Measurements from ENCODE around the gene MAST2.
"Not testable (repeated sequence)": the region's sequence is repeated elsewhere in the genome, so short reads cannot be mapped to it uniquely, and the experiment has no call there.

The MAST2 gene

DNA sequence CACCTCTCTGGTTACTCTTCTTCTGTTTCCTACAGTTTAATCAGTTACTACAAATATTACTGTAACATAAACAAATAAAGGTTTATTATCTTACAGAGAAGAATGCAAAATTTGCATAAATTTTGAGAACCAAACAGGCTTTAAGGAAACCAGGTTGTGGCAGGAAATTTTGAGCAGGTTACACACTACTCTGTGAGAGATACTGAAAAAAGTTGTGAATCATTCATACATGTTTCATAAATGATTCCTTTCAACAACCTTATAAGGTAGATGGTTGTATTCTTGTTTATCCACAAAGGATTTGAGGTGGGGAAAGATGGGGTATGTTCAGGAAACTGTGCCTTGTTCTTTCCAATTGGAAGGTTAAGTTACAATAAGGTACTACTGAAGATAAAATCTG, 58.6 kb downstream of the MAST2 start:
- no peak for DNase-seq

DNA sequence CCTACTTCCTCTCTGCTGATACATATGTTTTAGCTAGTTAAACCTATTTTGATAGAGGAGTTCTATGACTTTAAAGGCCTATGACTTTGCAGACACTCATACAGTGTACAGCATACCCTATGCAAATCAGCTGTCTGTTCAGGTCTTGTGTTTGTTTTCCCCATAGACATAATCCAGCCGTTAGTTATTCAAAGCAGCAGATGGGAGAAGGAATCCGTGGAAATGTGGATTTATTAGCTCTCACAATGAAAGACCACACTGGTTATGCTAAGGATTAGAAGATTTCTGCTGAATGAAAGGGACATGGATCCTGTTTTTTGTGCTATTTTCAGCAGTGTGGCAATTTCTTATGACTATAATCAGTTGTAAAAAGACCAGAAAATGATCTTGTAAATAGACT, 59.8 kb downstream of the MAST2 start:
- DNase-seq: no peak

DNA sequence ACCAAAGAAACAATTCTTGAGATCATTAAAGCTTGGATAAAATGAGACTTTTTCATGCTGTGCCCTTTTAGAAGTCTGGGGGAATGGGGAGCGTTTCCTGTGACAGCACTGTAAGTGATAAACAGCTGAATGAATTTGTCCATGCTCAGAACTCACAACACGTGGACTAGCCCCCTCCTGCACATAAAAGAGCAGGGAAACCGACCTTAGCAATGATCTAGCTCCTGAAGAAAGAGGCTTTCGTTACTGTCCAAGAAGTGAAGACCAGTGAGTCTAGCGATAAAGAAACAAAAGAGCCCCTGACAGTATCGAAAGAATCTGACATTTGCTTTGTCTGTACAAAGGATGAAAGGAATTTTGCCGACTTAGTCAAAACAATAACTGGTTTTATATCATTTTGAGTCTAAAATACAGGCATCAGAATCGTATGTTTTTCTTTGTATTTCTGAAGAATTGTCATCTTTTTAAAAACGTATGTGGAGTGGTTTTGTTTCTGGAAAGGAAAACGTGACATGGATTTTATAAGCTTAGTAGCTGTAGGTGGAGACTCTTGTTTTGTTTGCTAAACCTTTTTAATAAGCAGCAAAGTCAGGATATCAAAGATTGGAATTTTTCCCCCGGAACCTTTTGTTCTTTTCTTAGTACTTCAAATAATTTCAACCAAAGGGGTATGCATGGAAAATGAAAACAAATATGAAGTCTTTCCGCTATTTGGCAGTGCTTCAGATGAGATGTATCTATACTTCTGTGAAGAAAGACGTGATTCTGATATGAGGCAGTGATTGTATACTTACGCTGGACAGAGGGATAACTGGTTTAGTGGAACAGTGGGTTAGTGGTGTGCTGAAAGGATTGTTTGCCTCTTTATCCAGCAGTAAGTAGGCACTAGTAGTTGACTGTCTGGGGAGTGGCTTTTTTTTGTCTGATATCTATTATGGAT, 61.0 kb downstream of the MAST2 start:
- DNase-seq: no peak

DNA sequence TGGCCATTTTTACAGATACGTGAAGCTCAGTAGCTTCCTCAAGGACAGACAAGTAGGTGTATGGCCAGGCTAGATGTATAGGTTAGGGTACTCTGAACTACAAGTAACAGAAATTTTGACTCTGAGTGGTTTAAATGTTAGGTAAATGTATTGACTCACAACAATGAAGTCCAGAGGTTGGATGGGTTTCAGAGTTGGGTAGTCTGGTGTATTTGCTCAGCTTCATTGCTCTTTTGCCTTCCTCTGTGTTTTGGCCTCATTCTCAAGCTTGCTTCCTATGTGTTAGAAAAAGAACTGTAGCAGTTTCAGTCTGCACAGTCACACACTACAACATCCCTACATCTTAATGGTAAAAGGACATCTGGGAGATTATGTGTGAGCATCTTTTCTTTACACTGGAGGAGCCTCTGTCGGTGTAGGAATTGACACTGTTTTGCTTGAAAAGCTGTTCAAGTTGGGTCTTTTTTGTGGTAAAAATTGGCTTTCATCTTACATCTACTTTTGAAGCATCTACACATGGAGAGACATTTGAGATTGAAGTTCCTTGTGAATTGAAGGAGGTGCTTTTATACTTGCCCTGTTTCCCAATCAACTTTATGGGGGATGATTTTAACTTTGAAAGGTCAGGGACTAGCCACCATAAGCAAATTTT, 64.4 kb downstream of the MAST2 start:
- DNase-seq: no peak

DNA sequence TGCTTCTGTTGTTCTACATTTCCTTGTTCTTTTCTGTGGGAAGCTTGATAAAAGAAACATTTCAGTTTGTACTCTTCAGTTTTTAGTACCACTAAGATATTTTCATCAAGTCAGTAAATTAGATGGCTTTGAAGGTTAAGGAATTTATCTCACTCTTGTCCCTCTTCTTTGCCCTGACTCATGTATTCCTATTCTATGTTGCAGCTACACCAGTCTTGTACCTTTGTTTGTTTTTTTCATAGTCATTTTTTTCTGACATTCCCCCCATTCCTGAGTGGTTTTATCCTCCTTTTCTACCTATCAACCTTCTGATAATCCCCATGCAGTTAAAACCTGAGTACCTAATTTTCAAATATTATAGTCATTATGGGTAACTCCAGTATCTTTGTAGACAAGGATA, 65.4 kb downstream of the MAST2 start:
- DNase-seq: no peak

DNA sequence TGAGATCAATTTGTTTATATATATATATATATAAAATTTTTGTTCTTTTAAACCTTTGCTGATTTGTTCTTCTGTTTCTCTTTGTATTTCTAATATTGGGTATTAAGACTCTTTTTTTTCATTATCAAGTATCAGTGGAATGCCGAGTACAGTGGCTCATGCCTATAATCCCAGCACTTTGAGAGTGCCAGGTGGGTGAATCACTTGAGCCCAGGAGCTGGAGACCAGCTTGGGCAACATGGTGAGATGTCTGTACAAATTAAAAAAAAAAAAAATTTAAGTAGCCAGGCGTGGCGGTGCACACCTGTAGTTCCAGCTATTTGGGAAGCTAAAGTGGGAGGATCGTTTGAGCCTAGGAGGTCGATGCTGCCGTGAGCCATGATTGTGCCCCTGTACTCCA, 67.1 kb downstream of the MAST2 start:
- DNase-seq: no peak

DNA sequence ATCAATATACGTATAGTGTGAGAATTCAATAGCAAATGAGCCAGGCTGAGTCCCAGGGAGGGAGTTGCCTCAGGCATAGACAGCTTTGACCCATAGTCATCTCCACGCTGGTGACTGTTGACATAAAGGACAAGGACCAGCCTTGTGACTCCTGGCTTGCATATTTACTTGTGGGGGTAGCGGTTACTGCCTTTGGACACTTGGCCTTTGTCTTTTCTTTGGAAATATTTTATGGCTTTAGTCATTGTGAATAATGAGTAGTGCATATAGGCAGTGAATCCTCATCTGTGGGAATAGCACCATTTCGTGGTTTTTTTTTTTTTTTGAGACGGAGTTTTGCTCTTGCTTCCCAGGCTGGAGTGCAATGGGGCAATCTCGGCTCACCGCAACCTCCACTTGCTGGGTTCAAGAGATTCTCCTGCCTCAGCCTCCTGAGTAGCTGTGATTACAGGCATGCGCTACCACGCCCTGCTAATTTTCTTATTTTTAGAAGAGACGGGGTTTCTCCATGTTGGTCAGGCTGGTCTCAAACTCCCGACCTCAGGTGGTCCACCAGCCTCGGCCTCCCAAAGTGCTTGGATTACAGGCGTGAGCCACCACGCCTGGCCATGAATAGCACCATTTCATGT, 68.9 kb downstream of the MAST2 start:
- not testable (repeated sequence) for DNase-seq

DNA sequence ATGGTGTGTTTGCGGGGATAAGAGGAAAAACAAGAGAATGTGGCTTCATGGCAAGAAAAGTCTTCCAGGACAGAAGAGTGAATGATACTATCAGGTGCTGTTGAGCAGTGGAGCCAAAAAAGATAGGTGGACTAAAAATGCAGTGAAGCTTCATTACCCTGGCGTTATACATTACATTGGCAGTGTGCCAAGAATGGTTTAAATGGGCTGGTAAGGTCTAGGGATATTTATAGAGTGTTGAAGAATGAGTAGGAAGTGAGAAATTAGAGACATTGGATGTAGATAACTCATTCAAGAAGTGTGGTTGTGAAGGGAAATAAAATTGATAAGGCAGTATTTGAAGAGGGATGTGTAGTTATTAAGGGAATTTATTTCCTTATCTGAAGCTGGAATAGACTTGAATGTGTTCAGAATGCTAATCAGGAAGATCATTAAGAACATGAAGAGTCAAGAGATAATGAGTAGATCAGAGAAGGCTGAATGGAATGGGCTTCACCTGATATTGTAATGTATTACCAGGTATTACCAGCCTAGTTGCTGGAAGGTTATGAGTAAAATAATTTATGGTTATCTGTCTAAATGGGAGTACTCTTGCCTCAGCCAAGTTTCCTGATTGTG, 72.7 kb downstream of the MAST2 start:
- peak; percentile 10 for DNase-seq

DNA sequence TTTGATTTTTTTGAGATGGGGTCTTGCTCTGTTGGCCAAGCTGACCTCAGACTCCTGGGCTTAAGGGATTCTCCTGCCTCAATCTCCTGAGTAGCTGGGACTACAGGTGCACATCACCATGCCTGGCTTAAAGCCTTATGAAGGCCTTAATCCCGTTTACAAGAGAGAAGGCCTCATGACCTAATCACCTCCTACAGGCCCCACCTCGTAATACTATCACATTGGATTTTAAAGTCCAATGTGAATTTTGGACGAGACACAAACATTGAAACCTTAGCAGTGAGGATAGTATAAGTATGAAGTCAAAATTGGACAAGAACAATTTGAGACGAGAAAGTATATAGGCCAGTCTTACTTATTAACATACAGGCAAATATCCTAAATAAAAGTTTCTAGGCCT, 73.9 kb downstream of the MAST2 start:
- DNase-seq: no peak

DNA sequence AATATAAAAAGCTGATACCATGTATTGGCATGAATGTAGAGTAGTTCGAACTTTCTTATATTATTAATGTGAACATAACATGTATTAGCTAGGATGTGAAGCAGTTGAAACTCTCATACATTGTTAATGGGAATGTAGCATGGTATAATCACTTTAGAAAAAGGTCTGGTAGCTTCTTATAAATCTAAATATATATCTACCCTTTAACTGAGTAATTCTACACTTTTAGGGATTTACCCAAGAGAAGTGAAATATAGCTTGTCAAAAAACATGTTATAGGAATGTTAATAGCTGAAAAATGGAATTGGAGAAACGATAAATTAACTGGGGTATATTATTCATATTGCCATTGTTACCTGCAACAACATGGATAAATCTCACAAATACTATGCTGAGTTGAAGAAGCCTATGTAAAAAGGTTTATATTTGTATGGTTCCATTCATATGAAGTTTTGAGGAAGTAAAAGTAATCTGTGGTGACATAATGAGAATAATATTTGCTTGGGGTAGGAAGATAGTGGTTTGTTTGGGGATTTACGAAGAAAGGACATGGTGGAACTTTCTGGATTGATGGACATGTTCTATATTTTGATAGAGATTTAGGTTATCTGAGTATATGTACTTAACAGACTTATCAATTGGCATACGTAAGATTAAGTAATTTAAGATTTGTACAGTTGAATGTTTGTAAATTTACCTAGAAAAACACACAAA, 76.6 kb downstream of the MAST2 start:
- DNase-seq: no peak

DNA sequence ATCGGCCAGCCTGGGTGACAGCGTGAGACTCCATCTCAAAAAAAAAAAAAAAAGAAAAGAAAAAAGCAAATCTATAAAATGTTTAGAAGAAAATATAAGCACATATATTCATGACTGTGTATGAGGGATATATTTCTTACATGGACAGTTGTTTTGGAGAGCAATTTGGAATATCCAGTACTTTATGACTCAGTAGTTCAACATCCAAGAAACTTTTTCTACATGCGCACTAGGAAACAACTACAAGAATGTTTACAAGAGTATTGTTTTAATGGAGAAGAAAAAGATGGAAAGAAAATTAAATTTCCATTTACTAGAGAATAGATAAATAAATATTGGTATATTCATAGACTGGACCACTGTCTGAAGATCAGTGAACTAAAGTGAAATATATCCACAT, 77.5 kb downstream of the MAST2 start:
- DNase-seq: no peak

DNA sequence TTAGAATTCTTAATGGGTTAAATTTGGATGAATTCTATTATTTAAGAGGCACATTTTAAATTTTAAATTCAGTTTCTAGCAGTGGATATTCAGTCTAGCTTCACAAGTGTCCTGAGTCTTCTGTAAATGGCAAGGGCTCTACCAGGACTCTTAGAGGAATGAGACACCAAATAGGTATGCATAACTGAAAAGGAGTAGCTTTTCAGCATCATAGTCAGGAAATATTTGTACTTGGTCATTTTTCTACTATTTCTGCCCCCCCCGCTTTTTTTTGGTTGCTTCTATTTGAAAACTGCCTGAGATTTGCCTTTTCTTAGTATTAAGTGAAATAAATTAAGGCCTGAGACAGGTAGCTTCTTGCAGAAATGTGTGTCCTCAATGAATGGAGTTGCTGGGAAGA, 80.2 kb downstream of the MAST2 start:
- DNase-seq: no peak

DNA sequence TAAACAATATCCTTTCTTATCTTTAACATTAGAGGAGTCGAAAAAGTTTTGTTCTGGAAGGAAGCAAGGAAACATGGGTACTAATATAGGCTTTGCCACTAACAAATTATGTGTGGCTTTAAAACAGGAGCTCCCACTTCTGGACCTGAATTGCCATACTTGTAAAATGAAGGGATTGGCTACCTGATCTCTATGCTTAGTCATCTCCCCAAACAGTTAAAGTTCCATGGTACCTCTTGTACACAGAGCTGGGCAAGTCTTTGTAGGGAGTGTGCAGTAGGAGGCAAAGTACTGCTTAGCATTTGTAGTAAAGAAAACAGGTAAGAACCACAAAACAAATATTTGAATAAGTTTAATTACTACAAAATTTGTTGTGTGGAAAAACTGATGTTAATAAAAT, 81.3 kb downstream of the MAST2 start:
- no peak for DNase-seq

DNA sequence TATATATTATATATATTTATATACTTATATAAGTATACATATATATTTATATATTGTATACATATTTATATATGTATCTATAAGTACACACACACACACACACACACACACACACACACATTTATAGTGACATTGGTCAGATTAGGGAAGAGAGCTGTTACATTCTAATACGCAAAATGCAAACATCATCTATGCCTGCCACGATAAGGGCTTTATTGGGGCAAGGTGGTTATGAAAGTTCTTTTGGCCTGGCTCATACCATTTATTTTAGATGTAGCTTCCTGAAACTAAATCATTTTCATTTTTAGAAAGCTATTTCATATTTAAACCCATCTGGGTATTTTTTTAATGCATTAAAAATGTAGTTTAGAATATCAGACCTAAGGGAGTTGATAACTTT, 82.8 kb downstream of the MAST2 start:
- no peak for DNase-seq

DNA sequence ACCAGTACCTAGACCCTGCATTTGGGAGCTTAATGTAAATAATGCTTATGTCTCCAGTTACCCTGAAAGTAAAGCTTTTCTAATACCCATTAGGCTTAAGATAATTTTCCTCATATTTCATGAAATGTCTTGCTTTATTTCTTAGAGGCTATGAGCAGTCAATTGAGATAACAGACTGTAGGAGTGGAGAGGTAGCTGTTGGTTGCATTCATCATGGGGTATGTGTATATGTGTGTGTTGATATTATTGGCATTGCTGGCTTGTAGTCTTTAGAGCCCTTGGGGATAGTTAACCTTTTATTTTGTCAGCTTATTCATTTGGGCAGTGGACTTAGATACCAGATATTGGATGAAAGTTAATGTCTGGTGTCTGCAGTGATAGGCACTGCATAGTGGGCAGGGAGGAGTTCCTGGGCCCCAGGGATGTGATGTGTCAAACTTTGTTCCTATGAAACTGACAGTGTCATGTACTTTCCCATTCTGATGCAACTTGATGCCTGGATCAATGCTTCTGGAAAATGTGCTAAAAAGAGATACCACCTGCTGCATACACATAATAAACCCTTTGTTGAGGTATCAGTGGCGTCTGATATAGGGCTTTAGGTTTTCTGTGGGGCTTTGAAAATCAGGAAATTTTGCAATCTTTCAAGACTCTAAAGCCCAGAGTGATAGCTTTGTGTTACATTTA, 83.9 kb downstream of the MAST2 start:
- DNase-seq: no peak

DNA sequence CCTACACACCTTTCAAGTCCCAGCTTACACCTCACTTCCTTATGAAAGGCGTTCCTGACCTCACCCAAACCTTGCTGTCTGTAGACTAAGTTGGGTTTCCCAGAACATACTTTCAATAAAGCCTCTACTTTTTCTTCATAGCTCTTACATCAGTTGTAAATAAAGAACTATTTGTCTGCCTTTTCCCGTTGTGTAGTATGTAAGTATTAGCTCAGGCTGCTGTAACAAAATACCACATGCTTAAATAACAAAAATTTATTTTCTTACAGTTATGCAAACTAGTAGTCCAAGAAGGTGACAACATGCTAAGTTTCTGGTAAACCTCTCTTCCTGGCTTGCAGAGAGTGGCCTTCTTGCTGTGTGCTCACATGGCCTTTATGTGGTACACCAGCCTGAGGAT, 86.7 kb downstream of the MAST2 start:
- DNase-seq: no peak

DNA sequence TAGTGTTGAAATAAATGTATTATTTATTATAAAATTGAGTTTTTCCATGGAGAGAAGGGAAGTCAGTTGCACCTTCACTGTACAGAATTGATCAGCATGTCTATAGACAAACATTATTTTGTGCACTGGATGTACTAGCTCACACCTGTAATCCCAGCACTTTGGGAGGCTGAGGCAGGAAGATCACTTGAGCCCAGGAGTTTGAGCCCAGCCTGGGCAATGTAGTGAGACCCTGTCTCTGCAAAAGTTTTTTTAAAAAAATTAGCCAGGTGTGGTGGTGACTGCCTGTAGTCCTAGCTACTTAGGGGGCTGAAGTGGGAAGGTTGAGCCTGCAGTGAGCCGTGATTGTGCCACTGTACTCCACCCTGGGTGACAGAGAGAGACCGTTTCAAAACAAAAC, 87.7 kb downstream of the MAST2 start:
- DNase-seq: no peak

DNA sequence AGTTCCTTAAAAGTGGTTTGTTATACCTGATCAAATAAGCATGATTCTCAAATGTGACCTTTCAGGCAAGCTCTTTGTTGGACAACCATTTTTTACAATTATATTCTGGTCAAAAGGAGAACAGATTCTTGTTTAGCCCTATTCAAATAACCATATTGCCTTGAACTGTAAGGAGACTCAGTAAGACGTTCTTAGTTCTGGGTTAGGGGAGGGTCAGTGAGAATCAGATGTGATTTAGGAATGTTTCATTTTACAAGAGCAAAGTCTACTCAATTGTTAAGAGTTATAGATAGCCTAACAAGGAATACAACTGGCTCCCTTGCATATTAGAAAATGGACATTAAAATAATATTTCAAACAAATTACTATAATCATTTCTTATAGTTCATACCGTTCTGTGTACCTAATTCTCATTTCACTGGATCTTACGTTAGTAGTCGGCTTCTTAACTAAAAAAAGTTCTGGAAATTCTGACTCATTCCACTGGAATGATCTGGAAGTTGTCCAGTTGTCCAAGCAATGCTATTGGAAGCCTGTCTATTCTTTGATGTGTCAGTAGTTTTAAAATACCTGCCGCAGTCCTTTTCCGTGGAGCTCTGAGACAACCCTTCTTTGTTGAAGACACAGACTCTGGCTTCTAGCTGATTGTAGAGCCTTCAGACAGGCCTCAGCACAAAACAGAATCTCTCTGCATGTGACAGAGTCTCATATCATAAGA, 88.8 kb downstream of the MAST2 start:
- DNase-seq: no peak

DNA sequence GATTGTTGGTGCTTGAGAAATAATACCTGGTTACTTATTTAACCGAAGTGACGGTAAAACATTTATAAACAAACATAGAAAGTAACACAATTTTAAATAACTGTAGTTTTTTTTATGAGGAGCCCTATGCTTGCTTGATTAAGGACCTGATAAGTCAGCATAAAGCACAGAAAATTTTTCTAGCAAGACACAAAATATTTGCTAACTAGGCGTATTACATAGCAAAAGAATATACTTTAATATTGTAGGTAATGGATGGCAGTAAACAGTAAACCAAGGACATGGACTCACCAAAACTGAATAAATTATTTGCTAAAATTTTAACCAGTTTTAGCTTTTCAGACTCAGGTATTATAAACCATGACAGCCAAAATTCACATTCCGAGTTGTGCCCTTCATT, 90.9 kb downstream of the MAST2 start:
- no peak for DNase-seq

DNA sequence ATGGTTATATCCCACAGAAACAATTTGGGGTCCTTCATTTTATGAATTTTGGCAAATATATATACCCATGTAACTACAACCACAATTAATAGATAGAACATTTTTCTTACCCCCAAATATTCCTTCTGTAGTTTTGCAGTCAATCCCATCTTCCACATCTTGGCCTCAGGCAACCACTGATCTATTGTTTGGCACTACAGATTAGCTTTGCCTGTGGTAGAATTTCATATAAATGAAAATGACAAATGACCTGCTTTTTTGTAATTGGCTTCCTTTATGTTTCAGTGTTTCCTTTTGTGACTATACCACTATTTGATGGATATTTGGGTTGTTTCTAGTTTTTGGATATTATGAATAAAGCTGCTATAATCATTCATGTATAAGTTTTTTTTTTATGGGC, 91.5 kb downstream of the MAST2 start:
- DNase-seq: no peak

DNA sequence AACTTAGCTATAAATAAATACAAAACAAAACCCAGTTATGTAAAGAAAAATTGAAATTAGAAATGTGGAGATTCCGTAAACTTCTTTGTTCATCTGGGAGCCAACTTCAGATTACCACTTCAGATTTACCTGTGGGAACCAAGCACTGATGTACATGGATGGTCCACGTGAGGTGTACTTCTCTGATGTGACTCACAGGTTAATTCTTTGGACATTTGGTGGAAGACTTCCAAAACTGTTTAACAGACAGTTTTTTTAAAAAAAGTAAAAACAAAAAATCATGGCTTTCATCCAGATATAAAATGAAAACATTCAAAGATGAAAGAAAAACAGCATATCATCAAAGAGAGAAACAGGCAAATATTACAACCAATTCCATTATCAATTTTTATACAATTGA, 92.0 kb downstream of the MAST2 start:
- no peak for DNase-seq

DNA sequence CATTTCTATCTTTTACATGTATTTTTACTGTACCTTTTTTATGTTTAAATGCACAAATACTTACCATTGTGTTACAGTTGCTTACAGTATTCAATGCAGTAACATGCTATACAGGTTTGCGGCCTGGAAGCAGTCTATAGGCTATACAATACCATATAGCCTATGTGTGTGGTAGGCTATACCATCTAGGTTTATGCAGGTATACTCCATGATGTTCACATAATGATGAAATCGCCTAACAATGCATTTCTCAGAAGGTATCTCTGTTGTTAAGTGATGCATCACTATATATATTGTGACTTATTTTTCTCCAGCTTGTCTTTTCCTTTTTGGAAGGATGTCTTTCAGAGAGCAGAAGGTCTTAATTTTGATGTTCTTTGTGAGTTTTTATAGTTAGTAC, 103.5 kb downstream of the MAST2 start:
- no peak for DNase-seq

All from OCI-M1 (cell line).